K562 (cell line): ENCODE measurements around the gene WBP1. TPM values are rescaled to one million over a fixed set of nuclear protein-coding genes. Genes with fewer than 3 reads are reported as not detected.

ENCODE experiments used
- ATAC-seq: fragments of 200-7000 bp; cut with Tn5 transposase; 3 replicates; pipeline ENCODE4 v1.9.1; 2020; ENCODE audit warnings: moderate library complexity
- BruUV-seq: library from RNA; stranded (reverse); fragments of 400-500 nt; replicated peaks from 2 replicates; lab custom pipeline; 2021; lab: Mats Ljungman, UMichigan
- CTCF ChIA-PET: fragments of 300-600 bp; formaldehyde crosslinking; extraction: SDS; loops from one replicate; lab custom pipeline; 2021; ENCODE audit warnings: low intra/inter-chr PET ratio; lab: Yijun Ruan, JAX
- POLR2A ChIA-PET: fragments of 300-600, 350-650 bp; sonication (Branson Sonifier 250); formaldehyde crosslinking; extraction: SDS; loops from one replicate; lab custom pipeline; 2021; ENCODE audit warnings: antibody characterized with exemption, inconsistent platforms; lab: Yijun Ruan, JAX
- DNase-seq, 4 experiments: peaks; one replicate each; pipeline versions ENCODE4 v3.0.0 to v3.0.0-alpha.2; 2011 to 2018; ENCODE audit warnings: low spot score in 3 of 4, mixed read lengths in 3 of 4; ENCODE audit errors: extremely low read depth in 1 of 4
- FAIRE-seq: peaks from 2 replicates; lab custom pipeline; 2011; peaks lifted over from hg19 to GRCh38; lab: Jason Lieb, UNC
- H2AFZ ChIP-seq: 2 replicates; pipeline ENCODE4 v1.6.0; 2011; ENCODE audit warnings: low read depth, low read length, control low read depth, inconsistent platforms
- H3K27ac ChIP-seq: fragments of 200-600 bp; 3 replicates; pipeline ENCODE4 v1.8.0; 2011; ENCODE audit warnings: low read depth, mild to moderate bottlenecking, control low read depth, inconsistent platforms, low read length, moderate library complexity, mixed read lengths; ENCODE audit errors: extremely low read depth
- H3K27me3 ChIP-seq, 2 experiments: fragments of 300-600 bp in 1 of 2; 2 replicates in 1 of 2; 3 replicates in 1 of 2; pipeline versions ENCODE4 v1.6.0 to v1.8.0; 2011; ENCODE audit warnings: inconsistent platforms in 2 of 2, low read length in 2 of 2, mild to moderate bottlenecking in 1 of 2, mixed read lengths in 1 of 2, moderate library complexity in 1 of 2; ENCODE audit not compliant: control insufficient read depth in 2 of 2, insufficient read depth in 2 of 2
- H3K36me3 ChIP-seq: fragments of 300-600 bp; 3 replicates; pipeline ENCODE4 v1.8.0; 2011; ENCODE audit warnings: mild to moderate bottlenecking, low read length, inconsistent platforms; ENCODE audit not compliant: control insufficient read depth, insufficient read depth
- H3K4me1 ChIP-seq, 2 experiments: fragments of 200-600 bp in 1 of 2; replicated peaks in 1 of 2; 2 replicates in 1 of 2; 3 replicates in 1 of 2; pipeline versions ENCODE4 v1.5.1 to v1.8.0; 2011; ENCODE audit warnings: inconsistent platforms in 2 of 2, low read length in 2 of 2, mild to moderate bottlenecking in 1 of 2, mixed read lengths in 1 of 2, moderate library complexity in 1 of 2; ENCODE audit not compliant: control insufficient read depth in 2 of 2, insufficient read depth in 2 of 2
- H3K4me2 ChIP-seq: 2 replicates; pipeline ENCODE4 v1.6.1; 2011; ENCODE audit warnings: low read length, control low read depth, inconsistent platforms, mixed read lengths; ENCODE audit not compliant: insufficient read depth
- H3K4me3 ChIP-seq: fragments of 200-600 bp; sonication (generic), shearing (Covaris generic); 2 replicates; pipeline ENCODE4 v1.5.1; 2016; ENCODE audit warnings: control low read depth, inconsistent platforms
- H3K79me2 ChIP-seq: fragments of 200-600 bp; 3 replicates; pipeline ENCODE4 v1.8.0; 2011; ENCODE audit warnings: low read length, inconsistent platforms; ENCODE audit not compliant: control insufficient read depth, insufficient read depth
- H3K9ac ChIP-seq, 2 experiments: 2 replicates each; pipeline versions ENCODE4 v1.6.0 to v1.6.1; 2011; ENCODE audit warnings: low read depth in 2 of 2, low read length in 2 of 2, control low read depth in 1 of 2, inconsistent platforms in 1 of 2, mild to moderate bottlenecking in 1 of 2, mixed read lengths in 1 of 2; ENCODE audit not compliant: insufficient read depth in 1 of 2
- H3K9me1 ChIP-seq: one replicate; pipeline ENCODE4 v1.6.0; 2011; ENCODE audit warnings: inconsistent platforms, mild to moderate bottlenecking, low read length, moderate library complexity; ENCODE audit not compliant: control insufficient read depth, insufficient read depth
- H3K9me3 ChIP-seq: replicated peaks from 2 replicates; pipeline ENCODE4 v1.5.1; 2011; ENCODE audit warnings: low read depth, low read length, inconsistent platforms; ENCODE audit not compliant: control insufficient read depth, insufficient read depth
- H4K20me1 ChIP-seq: replicated peaks from 2 replicates; pipeline ENCODE4 v1.6.1; 2011; ENCODE audit warnings: low read length, inconsistent platforms, mixed read lengths; ENCODE audit not compliant: control insufficient read depth, insufficient read depth
- E2F3 ChIP-seq: fragments of 250-450 bp; sonication (Bioruptor Pico); IDR thresholded peaks from 2 replicates; pipeline ENCODE4 v1.4.0; 2020; ENCODE audit warnings: mild to moderate bottlenecking
- HCFC1 ChIP-seq: IDR thresholded peaks from 2 replicates; pipeline ENCODE4 v1.6.1; 2012; ENCODE audit warnings: low read depth, low read length, improper control_type of control experiment
- KLF13 ChIP-seq: fragments of 450-650 bp; IDR thresholded peaks from 2 replicates; pipeline ENCODE4 v1.6.1; 2016; ENCODE audit warnings: missing genetic modification characterization, low read depth, mild to moderate bottlenecking, missing compliant biosample characterization, moderate library complexity, borderline replicate concordance
- NELFE ChIP-seq: IDR thresholded peaks from 2 replicates; pipeline ENCODE4 v1.6.1; 2011; ENCODE audit warnings: mild to moderate bottlenecking; ENCODE audit not compliant: insufficient read depth, insufficient read length
- PTTG1 ChIP-seq: fragments of 450-650 bp; IDR thresholded peaks from 2 replicates; pipeline ENCODE4 v1.6.1; 2016; ENCODE audit warnings: low read depth, mild to moderate bottlenecking, missing genetic modification characterization, missing compliant biosample characterization
- SMAD2 ChIP-seq: fragments of 150-350 bp; IDR thresholded peaks from 2 replicates; pipeline ENCODE4 v1.6.1; 2014; ENCODE audit warnings: low read depth, mild to moderate bottlenecking, low read length
- SREBF1 ChIP-seq: fragments of 150-350 bp; IDR thresholded peaks from 2 replicates; pipeline ENCODE4 v1.6.1; 2014; ENCODE audit warnings: antibody characterized with exemption, low read depth, low read length, borderline replicate concordance
- TRIM28 ChIP-seq: fragments of 450-650 bp; IDR thresholded peaks from 2 replicates; pipeline ENCODE4 v1.6.1; 2017
- ZNF717 ChIP-seq: fragments of 250-450 bp; sonication (Bioruptor Pico); IDR thresholded peaks from 2 replicates; pipeline ENCODE4 v1.5.0; 2021
- ZNF76 ChIP-seq: fragments of 250-450 bp; sonication (Bioruptor Pico); IDR thresholded peaks from 2 replicates; pipeline ENCODE4 v1.4.0; 2020; ENCODE audit warnings: mild to moderate bottlenecking, moderate library complexity, borderline replicate concordance
- WGBS: fragments of 100-300 bp; shearing (Covaris generic); methylation state at CpG from one replicate; pipeline ENCODE4 v1.1.6; 2016; ENCODE audit warnings: low coverage, mixed read lengths; ENCODE audit not compliant: insufficient coverage; ENCODE audit errors: missing lambda C conversion rate; 5-methylcytosine and 5-hydroxymethylcytosine counted together
- in situ Hi-C: fragments of 300-500 bp; cut with MboI; formaldehyde crosslinking; loops from 4 replicates; pipeline ENCODE4 v1.15.0; 2018; ENCODE audit warnings: inconsistent platforms, mixed read lengths
- intact Hi-C: fragments of 100-400 bp; cut with micrococcal nuclease; formaldehyde crosslinking; loops from 2 replicates; pipeline ENCODE4 v1.14.2; 2022
- polyA plus RNA-seq, 8 experiments: library from polyadenylated mRNA; depleted of rRNA in 4 of 8; stranded (reverse) in 5 of 8; unstranded in 3 of 8; fragments of >200 nt; fragmentation: Nextera tagmentation in 2 of 8; fragmentation: Illumina TruSeq in 1 of 8; extraction: Ambion mirVana in 2 of 8; extraction: Trizol in 1 of 8; gene quantifications; 2 replicates each; pipeline versions ENCODE4 v1.2.1 to v1.2.3, GENCODE V29; 2011 to 2014; ENCODE audit warnings: inconsistent platforms in 1 of 8, missing spikeins in 1 of 8
- total RNA-seq, 7 experiments: library from RNA; depleted of rRNA in 6 of 7; stranded (reverse); fragments of >200 nt in 6 of 7; fragmentation: Illumina TruSeq in 2 of 7; extraction: Trizol in 2 of 7; gene quantifications; 2 replicates each; pipeline versions ENCODE4 v1.2.1 to v1.2.3, GENCODE V29; 2011 to 2021; ENCODE audit warnings: low replicate concordance in 1 of 7
- TF ChIP-seq, protein P1 (sequence below): sonication (generic); formaldehyde crosslinking; IDR thresholded peaks from 2 replicates; pipeline ENCODE4 v1.8.0; 2022; ENCODE audit warnings: mild to moderate bottlenecking, missing genetic modification reagents
- TF ChIP-seq, protein P2 (sequence below): sonication (generic); formaldehyde crosslinking; IDR thresholded peaks from 2 replicates; pipeline ENCODE4 v1.8.0; 2022; ENCODE audit warnings: mild to moderate bottlenecking, low read depth, missing genetic modification reagents
- TF ChIP-seq, protein P3 (sequence below), 3 experiments: fragments of 200-800 bp in 1 of 3; sonication (Bioruptor generic) in 1 of 3; sonication (generic) in 1 of 3; formaldehyde crosslinking in 1 of 3; IDR thresholded peaks; 2 replicates each; pipeline versions ENCODE4 v1.6.1 to v1.8.0; 2016 to 2022; ENCODE audit warnings: mild to moderate bottlenecking in 2 of 3, missing compliant biosample characterization in 2 of 3, missing genetic modification characterization in 2 of 3, missing genetic modification reagents in 1 of 3

WBP1 gene
- total and polyA plus RNA-seq, 9 of the 15 experiments (the other 6 are each of a cell fraction or from before 2014, with no cell fraction given): 1.9 to 27.7 (median 14.2) TPM

DNA sequence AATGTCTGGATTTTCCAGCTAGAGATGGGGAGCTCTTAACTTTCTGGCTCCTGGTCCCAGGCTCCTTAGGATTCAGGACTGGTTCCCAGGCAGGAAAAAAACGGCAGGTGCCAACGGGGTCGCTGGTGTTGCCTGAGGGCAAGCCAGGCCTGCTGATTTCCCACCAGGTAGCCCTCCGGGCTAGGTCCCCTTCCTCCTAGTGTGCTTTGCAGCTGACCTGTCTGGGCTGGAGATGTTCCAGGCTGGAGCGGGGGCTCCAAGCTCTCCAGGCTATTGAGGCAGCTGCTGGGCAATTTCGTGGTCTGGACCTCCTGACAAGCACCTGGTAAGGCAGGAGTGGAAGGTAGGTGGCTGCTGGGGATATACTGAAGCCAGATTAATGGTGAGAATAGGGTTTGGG is 16.2 kb downstream of the WBP1 start:
- Histone ChIP-seq H3K27me3 (no peaks in the 10 kb centered on the region), H3K36me3 (peaks cover 24% of the 10 kb centered on the region; the same call in 2 of the 3 replicates), H3K9me1 (peaks cover 4% of the 10 kb centered on the region), H3K9me3 (no peaks in the 10 kb centered on the region), H3K4me1 (peaks cover 11 to 16% of the 10 kb centered on the region in 2 experiments; a peak in 3 of 5 replicates), H3K27ac (no peak overlapping the region), H4K20me1 (no peaks in the 10 kb centered on the region), H3K4me2 (no peak overlapping the region), H2AFZ (no peak overlapping the region), H3K4me3 (no peak overlapping the region), H3K9ac (no peak overlapping the region), H3K79me2 (peaks cover 13% of the 10 kb centered on the region; the same call in 2 of the 3 replicates)
- no TSS peak for BruUV-seq
- ChIA-PET POLR2A (interaction anchor here (0.7 to 4.0 kb wide), 3 partner anchors 7 to 139 kb away, joined by 3 to 28 read pairs (median 4); partner anchors contain the start of genes CCDC142 and TTC31), CTCF (no interaction called here)
- TF ChIP-seq HCFC1 (no peak), ZNF76 (no peak), ZNF717 (CRISPR knock-in tag) (no peak), PTTG1 (tag) (no peak), NELFE (no peak), KLF13 (no peak), SMAD2 (no peak), TRIM28 (no peak), SREBF1 (no peak), E2F3 (CRISPR knock-in tag) (no peak)
- TF ChIP-seq, protein P1, sequence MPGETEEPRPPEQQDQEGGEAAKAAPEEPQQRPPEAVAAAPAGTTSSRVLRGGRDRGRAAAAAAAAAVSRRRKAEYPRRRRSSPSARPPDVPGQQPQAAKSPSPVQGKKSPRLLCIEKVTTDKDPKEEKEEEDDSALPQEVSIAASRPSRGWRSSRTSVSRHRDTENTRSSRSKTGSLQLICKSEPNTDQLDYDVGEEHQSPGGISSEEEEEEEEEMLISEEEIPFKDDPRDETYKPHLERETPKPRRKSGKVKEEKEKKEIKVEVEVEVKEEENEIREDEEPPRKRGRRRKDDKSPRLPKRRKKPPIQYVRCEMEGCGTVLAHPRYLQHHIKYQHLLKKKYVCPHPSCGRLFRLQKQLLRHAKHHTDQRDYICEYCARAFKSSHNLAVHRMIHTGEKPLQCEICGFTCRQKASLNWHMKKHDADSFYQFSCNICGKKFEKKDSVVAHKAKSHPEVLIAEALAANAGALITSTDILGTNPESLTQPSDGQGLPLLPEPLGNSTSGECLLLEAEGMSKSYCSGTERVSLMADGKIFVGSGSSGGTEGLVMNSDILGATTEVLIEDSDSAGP (CRISPR knock-in tag): no peak
- TF ChIP-seq, protein P2, sequence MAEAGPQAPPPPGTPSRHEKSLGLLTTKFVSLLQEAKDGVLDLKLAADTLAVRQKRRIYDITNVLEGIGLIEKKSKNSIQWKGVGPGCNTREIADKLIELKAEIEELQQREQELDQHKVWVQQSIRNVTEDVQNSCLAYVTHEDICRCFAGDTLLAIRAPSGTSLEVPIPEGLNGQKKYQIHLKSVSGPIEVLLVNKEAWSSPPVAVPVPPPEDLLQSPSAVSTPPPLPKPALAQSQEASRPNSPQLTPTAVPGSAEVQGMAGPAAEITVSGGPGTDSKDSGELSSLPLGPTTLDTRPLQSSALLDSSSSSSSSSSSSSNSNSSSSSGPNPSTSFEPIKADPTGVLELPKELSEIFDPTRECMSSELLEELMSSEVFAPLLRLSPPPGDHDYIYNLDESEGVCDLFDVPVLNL (CRISPR knock-in tag): no peak
- TF ChIP-seq, protein P3, sequence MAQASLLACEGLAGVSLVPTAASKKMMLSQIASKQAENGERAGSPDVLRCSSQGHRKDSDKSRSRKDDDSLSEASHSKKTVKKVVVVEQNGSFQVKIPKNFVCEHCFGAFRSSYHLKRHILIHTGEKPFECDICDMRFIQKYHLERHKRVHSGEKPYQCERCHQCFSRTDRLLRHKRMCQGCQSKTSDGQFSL (CRISPR knock-in tag; IDR thresholded peaks at IDR 0.05): no peak
- TF ChIP-seq, protein P3 (tag; IDR thresholded peaks at IDR 0.05): no peak
- FAIRE-seq (no peak), DNase-seq (no peak), ATAC-seq (no peak)
- WGBS: 91% methylated on average over 6 of the region's 6 CpGs
- in situ Hi-C loops: no loop called here
- intact Hi-C loops: loop anchor here (2.0 to 5.0 kb wide), 2 partner anchors 77 to 142 kb away; no protein-coding TSS in a partner anchor
